PC-9 (cell line): ENCODE data around the gene EOMES. TPM values are rescaled to one million over a fixed set of nuclear protein-coding genes. Genes with fewer than 3 reads are reported as not detected.

ENCODE experiments used
- BruUV-seq: library from RNA; stranded (reverse); fragments of 400-500 nt; replicated peaks from 2 replicates; lab custom pipeline; 2021; lab: Mats Ljungman, UMichigan
- CTCF ChIA-PET: fragments of 300-600 bp; sonication (Branson Sonifier 250); formaldehyde crosslinking; loops from one replicate; lab custom pipeline; 2022; ENCODE audit warnings: antibody characterized with exemption; lab: Charles Lee
- POLR2A ChIA-PET: fragments of 300-600 bp; sonication (Branson Sonifier 250); formaldehyde crosslinking; loops from one replicate; lab custom pipeline; 2022; ENCODE audit warnings: antibody characterized with exemption; ENCODE audit not compliant: unreplicated experiment; lab: Charles Lee
- DNase-seq, 2 experiments: peaks; one replicate each; pipeline versions ENCODE4 v3.0.0 to v3.0.0-alpha.2; 2015 to 2022; ENCODE audit warnings: mixed read lengths in 1 of 2
- H2AFZ ChIP-seq: fragments of 200-600 bp; sonication (generic); 2 replicates; pipeline ENCODE4 v1.8.1; 2017; ENCODE audit warnings: antibody characterized with exemption
- H3F3A ChIP-seq: fragments of 200-600 bp; sonication (generic); 2 replicates; pipeline ENCODE4 v1.8.1; 2017; ENCODE audit warnings: antibody characterized with exemption, mild to moderate bottlenecking, low read depth; ENCODE audit not compliant: insufficient read depth
- H3K27ac ChIP-seq: fragments of 200-600 bp; sonication (generic); 2 replicates; pipeline ENCODE4 v1.6.1; 2016; ENCODE audit warnings: mixed run types
- H3K27me3 ChIP-seq: fragments of 200-600 bp; sonication (generic); 2 replicates; pipeline ENCODE4 v1.6.1; 2016; ENCODE audit warnings: low read depth, mixed run types; ENCODE audit not compliant: insufficient read depth
- H3K36me3 ChIP-seq: fragments of 200-600 bp; sonication (generic); 2 replicates; pipeline ENCODE4 v1.6.1; 2016; ENCODE audit warnings: low read depth, mixed run types
- H3K4me1 ChIP-seq: fragments of 200-600 bp; sonication (generic); replicated peaks from 2 replicates; pipeline ENCODE4 v1.6.1; 2016; ENCODE audit warnings: mixed run types; ENCODE audit not compliant: insufficient read depth
- H3K4me2 ChIP-seq: fragments of 200-600 bp; sonication (generic); 2 replicates; pipeline ENCODE4 v1.6.1; 2017; ENCODE audit warnings: mixed run types
- H3K4me3 ChIP-seq: fragments of 200-600 bp; sonication (generic); 2 replicates; pipeline ENCODE4 v1.6.1; 2016; ENCODE audit warnings: mixed run types
- H3K79me2 ChIP-seq: fragments of 200-600 bp; sonication (generic); 2 replicates; pipeline ENCODE4 v1.6.1; 2017; ENCODE audit warnings: low read depth, mixed run types
- H3K9me2 ChIP-seq: fragments of 200-600 bp; sonication (generic); 2 replicates; pipeline ENCODE4 v1.8.1; 2017; ENCODE audit warnings: mild to moderate bottlenecking; ENCODE audit not compliant: insufficient read depth
- H3K9me3 ChIP-seq: fragments of 200-600 bp; sonication (generic); 2 replicates; pipeline ENCODE4 v1.8.1; 2016; ENCODE audit warnings: low read depth; ENCODE audit not compliant: insufficient read depth
- H4K20me1 ChIP-seq: fragments of 200-600 bp; sonication (generic); 2 replicates; pipeline ENCODE4 v1.8.1; 2017; ENCODE audit not compliant: insufficient read depth
- EZH2 ChIP-seq: fragments of 200-600 bp; sonication (generic); IDR thresholded peaks from 2 replicates; pipeline ENCODE4 v1.8.0; 2017; ENCODE audit warnings: antibody characterized with exemption, low read depth
- intact Hi-C: fragments of 100-400 bp; cut with micrococcal nuclease; formaldehyde crosslinking; loops from one replicate; pipeline ENCODE4 v1.10.0; 2022; ENCODE audit not compliant: unreplicated experiment
- total RNA-seq: library from RNA; stranded (reverse); gene quantifications from 2 replicates; pipeline ENCODE4 v1.2.3, GENCODE V29; 2021
- TF ChIP-seq, protein P1 (sequence below): fragments of 200-600 bp; sonication (generic); conservative IDR thresholded peaks from 2 replicates; pipeline ENCODE4 v1.6.1; 2017; ENCODE audit warnings: mixed run types, antibody characterized with exemption, mild to moderate bottlenecking, moderate library complexity

EOMES gene
- total RNA-seq, 1 experiment from 2014 or later, result not detected

DNA sequence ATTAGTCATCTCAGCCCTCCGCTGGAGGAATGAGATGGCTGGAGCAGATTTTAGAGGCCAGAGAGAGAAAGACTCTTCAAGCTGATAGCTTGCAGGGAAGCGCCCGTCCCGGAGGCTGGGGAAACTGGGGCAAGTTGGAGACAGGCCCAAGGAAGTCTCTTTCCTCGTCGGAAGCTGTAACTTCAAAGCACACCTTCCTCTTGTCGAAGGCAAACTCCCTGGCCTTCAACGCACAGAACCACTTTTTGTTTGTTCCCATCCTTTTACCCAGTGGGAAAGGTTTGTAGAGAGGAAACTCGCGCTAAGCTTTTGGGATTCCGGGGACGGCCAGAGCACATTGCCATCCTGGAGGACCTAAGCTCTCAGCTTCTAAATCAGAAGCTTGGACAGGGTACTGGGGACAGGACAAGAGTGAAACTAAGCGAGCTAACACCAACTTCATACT lies 900 bp upstream of the EOMES start:
- Histone ChIP-seq H3K4me2 (no peak overlapping the region), H3F3A (no peaks in the 10 kb centered on the region), H3K27me3 (no peaks in the 10 kb centered on the region), H3K27ac (no peak overlapping the region), H3K9me2 (no peaks in the 10 kb centered on the region), H3K79me2 (no peaks in the 10 kb centered on the region), H3K4me3 (no peak overlapping the region), H2AFZ (no peak overlapping the region), H3K9me3 (no peaks in the 10 kb centered on the region), H3K4me1 (no peaks in the 10 kb centered on the region), H3K36me3 (no peaks in the 10 kb centered on the region), H4K20me1 (no peaks in the 10 kb centered on the region)
- no peak for DNase-seq
- no peak for TF ChIP-seq EZH2
- ChIA-PET POLR2A (no interaction called here), CTCF (interaction anchor here (0.6 kb wide), 1 partner anchor 49 kb away, joined by 3 read pairs; no protein-coding TSS in a partner anchor)
- intact Hi-C loops, result no loop called here
- no TSS peak for BruUV-seq

DNA sequence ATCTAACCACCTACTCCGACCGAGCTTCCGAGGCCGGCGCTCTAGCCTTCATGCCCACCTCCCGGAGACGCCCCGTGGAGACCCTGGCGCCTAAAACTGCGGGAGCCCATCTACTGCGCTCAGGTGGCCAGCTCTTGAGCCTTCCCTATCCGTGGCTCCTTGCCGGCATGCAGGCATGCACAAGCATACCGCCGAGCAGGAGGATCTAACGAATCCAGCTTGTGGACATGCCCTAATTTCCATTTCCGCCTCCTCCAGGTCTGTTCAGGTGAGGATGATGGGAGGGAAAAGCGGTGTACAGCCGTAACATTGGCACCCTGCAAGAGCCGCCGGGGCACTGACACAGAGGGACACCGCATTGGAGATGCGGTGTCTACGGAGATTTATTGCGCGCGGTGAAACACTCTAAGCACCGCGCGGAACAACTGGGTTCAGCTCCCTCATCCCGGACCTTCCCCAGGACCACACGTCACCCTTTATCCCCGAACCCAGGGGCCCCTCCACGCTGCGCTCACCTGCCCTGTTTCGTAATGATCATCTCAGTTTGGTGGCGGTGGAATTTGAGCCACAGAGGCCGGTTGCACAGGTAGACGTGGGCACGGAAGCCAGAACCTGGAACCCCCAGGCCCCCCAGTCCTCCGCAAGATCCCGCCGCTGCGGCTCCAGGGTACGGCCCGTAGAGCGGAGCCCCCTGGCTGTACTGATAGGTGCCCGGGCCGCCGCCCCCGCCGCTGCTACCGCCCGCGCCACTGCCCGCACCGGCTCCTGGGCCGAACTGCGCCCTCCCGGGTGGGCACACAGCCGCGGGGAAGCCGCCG lies 1.0 kb downstream of the EOMES start:
- Histone ChIP-seq H3K4me2 (peak overlapping the region; percentile 73), H3K79me2 (no peaks in the 10 kb centered on the region), H4K20me1 (no peaks in the 10 kb centered on the region), H3K36me3 (no peaks in the 10 kb centered on the region), H3K9me2 (no peaks in the 10 kb centered on the region), H3K27ac (no peak overlapping the region), H3F3A (no peaks in the 10 kb centered on the region), H3K9me3 (no peaks in the 10 kb centered on the region), H2AFZ (peak overlapping the region; percentile 73; the same call in 1 of the 2 replicates), H3K27me3 (no peaks in the 10 kb centered on the region), H3K4me1 (no peaks in the 10 kb centered on the region), H3K4me3 (peak overlapping the region; percentile 54; the same call in 1 of the 2 replicates)
- no TSS peak for BruUV-seq
- CTCF ChIA-PET, result interaction anchor here (0.6 to 0.8 kb wide), 3 partner anchors 15 to 566 kb away, joined by 3 to 5 read pairs (median 3); no protein-coding TSS in a partner anchor
- intact Hi-C loops, result no loop called here
- TF ChIP-seq, protein P1, sequence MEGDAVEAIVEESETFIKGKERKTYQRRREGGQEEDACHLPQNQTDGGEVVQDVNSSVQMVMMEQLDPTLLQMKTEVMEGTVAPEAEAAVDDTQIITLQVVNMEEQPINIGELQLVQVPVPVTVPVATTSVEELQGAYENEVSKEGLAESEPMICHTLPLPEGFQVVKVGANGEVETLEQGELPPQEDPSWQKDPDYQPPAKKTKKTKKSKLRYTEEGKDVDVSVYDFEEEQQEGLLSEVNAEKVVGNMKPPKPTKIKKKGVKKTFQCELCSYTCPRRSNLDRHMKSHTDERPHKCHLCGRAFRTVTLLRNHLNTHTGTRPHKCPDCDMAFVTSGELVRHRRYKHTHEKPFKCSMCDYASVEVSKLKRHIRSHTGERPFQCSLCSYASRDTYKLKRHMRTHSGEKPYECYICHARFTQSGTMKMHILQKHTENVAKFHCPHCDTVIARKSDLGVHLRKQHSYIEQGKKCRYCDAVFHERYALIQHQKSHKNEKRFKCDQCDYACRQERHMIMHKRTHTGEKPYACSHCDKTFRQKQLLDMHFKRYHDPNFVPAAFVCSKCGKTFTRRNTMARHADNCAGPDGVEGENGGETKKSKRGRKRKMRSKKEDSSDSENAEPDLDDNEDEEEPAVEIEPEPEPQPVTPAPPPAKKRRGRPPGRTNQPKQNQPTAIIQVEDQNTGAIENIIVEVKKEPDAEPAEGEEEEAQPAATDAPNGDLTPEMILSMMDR, result no peak; the same call in 1 of the 2 replicates
- no peak for TF ChIP-seq EZH2
- POLR2A ChIA-PET, result no interaction called here
- no peak for DNase-seq

DNA sequence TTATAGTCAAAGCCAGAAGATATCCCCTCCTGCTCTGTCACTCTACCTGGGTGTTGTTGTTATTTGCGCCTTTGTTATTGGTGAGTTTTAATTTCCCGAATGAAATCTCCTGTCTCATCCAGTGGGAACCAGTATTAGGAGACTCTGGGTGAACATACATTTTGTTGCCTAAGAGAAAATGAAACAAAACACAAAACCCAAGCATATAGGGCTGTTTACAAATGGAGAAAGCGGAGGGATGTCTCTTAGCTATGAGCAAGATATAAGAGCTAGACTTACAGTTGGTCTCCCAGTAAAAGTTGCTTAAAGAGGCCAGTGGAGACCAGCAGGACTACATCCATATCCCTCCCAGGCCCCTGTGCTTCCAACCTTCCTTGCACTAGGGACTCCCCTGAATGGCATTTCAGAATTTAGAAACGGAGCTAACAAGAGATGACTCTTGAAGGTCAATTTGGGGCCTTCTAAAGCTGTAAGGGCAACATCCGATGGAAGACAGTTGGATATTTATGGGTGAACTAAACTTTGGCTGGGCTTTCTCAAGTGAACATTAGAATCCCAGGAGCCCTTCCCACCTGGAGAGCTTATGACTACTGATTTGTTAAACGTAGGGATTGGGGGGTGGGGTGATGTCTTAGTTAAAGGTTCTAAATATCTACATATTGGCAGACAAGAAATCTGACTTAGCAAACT lies 2.7 kb downstream of the EOMES start:
- Histone ChIP-seq H3K27me3 (0 out of 2 replicates have a peak, but pooled peaks cover 5% of the 10 kb centered on the region), H3K27ac (no peak overlapping the region), H3K79me2 (no peaks in the 10 kb centered on the region), H3K9me3 (no peaks in the 10 kb centered on the region), H3K4me2 (no peak overlapping the region), H3K36me3 (no peaks in the 10 kb centered on the region), H2AFZ (no peak overlapping the region), H4K20me1 (no peaks in the 10 kb centered on the region), H3K4me3 (no peak overlapping the region), H3K4me1 (no peaks in the 10 kb centered on the region), H3F3A (no peaks in the 10 kb centered on the region), H3K9me2 (no peaks in the 10 kb centered on the region)
- intact Hi-C loops, result no loop called here
- ChIA-PET CTCF (interaction anchor here (0.6 to 0.7 kb wide), 2 partner anchors 16 to 1066 kb away, joined by 3 to 9 read pairs; no protein-coding TSS in a partner anchor), POLR2A (no interaction called here)
- DNase-seq, result no peak
- TF ChIP-seq, protein P1, result no peak
- TF ChIP-seq EZH2, result no peak
- BruUV-seq, result no TSS peak
